ENCODE data around the gene PKIB. TPM values are rescaled to one million over a fixed set of nuclear protein-coding genes. Genes with fewer than 3 reads are reported as not detected.

PKIB gene
- total RNA-seq, 1 experiment from 2014 or later = 62.9 TPM

GRCh38 chr6:122717350-122717749, 107.1 kb downstream of the PKIB start:
- no peaks in the 10 kb centered on the region for H3K27me3 ChIP-seq (ENCODE audit: control insufficient read depth, insufficient read depth, low read length)
- H3K4me3 ChIP-seq (ENCODE audit: insufficient read depth, low read depth, low read length) = no peak overlapping the region
- no peak for DNase-seq
- H3K36me3 ChIP-seq (replicated peaks; ENCODE audit: control insufficient read depth, insufficient read depth, low read length) = no peaks in the 10 kb centered on the region

GRCh38 chr6:122718616-122719015, 108.4 kb downstream of the PKIB start:
- no peak overlapping the region for H3K4me3 ChIP-seq (ENCODE audit: insufficient read depth, low read depth, low read length)
- no peaks in the 10 kb centered on the region for H3K36me3 ChIP-seq (replicated peaks; ENCODE audit: control insufficient read depth, insufficient read depth, low read length)
- DNase-seq = no peak
- no peaks in the 10 kb centered on the region for H3K27me3 ChIP-seq (ENCODE audit: control insufficient read depth, insufficient read depth, low read length)

GRCh38 chr6:122719176-122719575, 109.0 kb downstream of the PKIB start:
- no peaks in the 10 kb centered on the region for H3K36me3 ChIP-seq (replicated peaks; ENCODE audit: control insufficient read depth, insufficient read depth, low read length)
- no peak overlapping the region for H3K4me3 ChIP-seq (ENCODE audit: insufficient read depth, low read depth, low read length)

GRCh38 chr6:122722746-122723145, 112.5 kb downstream of the PKIB start:
- no peaks in the 10 kb centered on the region for H3K36me3 ChIP-seq (replicated peaks; ENCODE audit: control insufficient read depth, insufficient read depth, low read length)
- no peaks in the 10 kb centered on the region for H3K27me3 ChIP-seq (ENCODE audit: control insufficient read depth, insufficient read depth, low read length)
- DNase-seq = no peak
- no peak overlapping the region for H3K4me3 ChIP-seq (ENCODE audit: insufficient read depth, low read depth, low read length)

More at GRCh38 chr6:122719176-122719575, 109.0 kb downstream of the PKIB start:
- DNase-seq = no peak
- no peaks in the 10 kb centered on the region for H3K27me3 ChIP-seq (ENCODE audit: control insufficient read depth, insufficient read depth, low read length)

- Histone ChIP-seq H3K4me3 (ENCODE audit: insufficient read depth, low read depth, low read length) (no peak overlapping the region), H3K27me3 (ENCODE audit: control insufficient read depth, insufficient read depth, low read length) (no peaks in the 10 kb centered on the region), H3K36me3 (replicated peaks; ENCODE audit: control insufficient read depth, insufficient read depth, low read length) (no peaks in the 10 kb centered on the region)
- peak; percentile 3 for DNase-seq
These were observed 116.4 kb downstream of the PKIB start for GRCh38 chr6:122726649-122727048.

GRCh38 chr6:122727244-122727643, 117.0 kb downstream of the PKIB start:
- Histone ChIP-seq H3K27me3 (ENCODE audit: control insufficient read depth, insufficient read depth, low read length) (no peaks in the 10 kb centered on the region), H3K36me3 (replicated peaks; ENCODE audit: control insufficient read depth, insufficient read depth, low read length) (no peaks in the 10 kb centered on the region), H3K4me3 (ENCODE audit: insufficient read depth, low read depth, low read length) (no peak overlapping the region)
- no peak for DNase-seq

- 0 out of 2 replicates have a peak, but pooled peaks cover 2% of the 10 kb centered on the region for H3K27me3 ChIP-seq (ENCODE audit: control insufficient read depth, insufficient read depth, low read length)
- H3K36me3 ChIP-seq (replicated peaks; ENCODE audit: control insufficient read depth, insufficient read depth, low read length) = no peaks in the 10 kb centered on the region
- no peak for DNase-seq
- H3K4me3 ChIP-seq (ENCODE audit: insufficient read depth, low read depth, low read length) = no peak overlapping the region
These were observed 120.1 kb downstream of the PKIB start for GRCh38 chr6:122730334-122730733.

GRCh38 chr6:122730775-122731386, 120.7 kb downstream of the PKIB start:
- H3K4me3 ChIP-seq (ENCODE audit: insufficient read depth, low read depth, low read length) = no peak overlapping the region
- H3K27me3 ChIP-seq (ENCODE audit: control insufficient read depth, insufficient read depth, low read length) = 0 out of 2 replicates have a peak, but pooled peaks cover 2% of the 10 kb centered on the region
- no peak for DNase-seq
- H3K36me3 ChIP-seq (replicated peaks; ENCODE audit: control insufficient read depth, insufficient read depth, low read length) = no peaks in the 10 kb centered on the region

GRCh38 chr6:122733259-122733658, 123.1 kb downstream of the PKIB start:
- no peaks in the 10 kb centered on the region for H3K36me3 ChIP-seq (replicated peaks; ENCODE audit: control insufficient read depth, insufficient read depth, low read length)
- 0 out of 2 replicates have a peak, but pooled peaks cover 2% of the 10 kb centered on the region for H3K27me3 ChIP-seq (ENCODE audit: control insufficient read depth, insufficient read depth, low read length)
- H3K4me3 ChIP-seq (ENCODE audit: insufficient read depth, low read depth, low read length) = no peak overlapping the region
- DNase-seq = no peak

GRCh38 chr6:122734529-122735395, 124.6 kb downstream of the PKIB start:
- DNase-seq = no peak
- Histone ChIP-seq H3K4me3 (ENCODE audit: insufficient read depth, low read depth, low read length) (no peak overlapping the region), H3K27me3 (ENCODE audit: control insufficient read depth, insufficient read depth, low read length) (0 out of 2 replicates have a peak, but pooled peaks cover 2% of the 10 kb centered on the region), H3K36me3 (replicated peaks; ENCODE audit: control insufficient read depth, insufficient read depth, low read length) (no peaks in the 10 kb centered on the region)

GRCh38 chr6:122735582-122735981, 125.4 kb downstream of the PKIB start:
- H3K36me3 ChIP-seq (replicated peaks; ENCODE audit: control insufficient read depth, insufficient read depth, low read length) = no peaks in the 10 kb centered on the region
- no peak overlapping the region for H3K4me3 ChIP-seq (ENCODE audit: insufficient read depth, low read depth, low read length)
- 0 out of 2 replicates have a peak, but pooled peaks cover 2% of the 10 kb centered on the region for H3K27me3 ChIP-seq (ENCODE audit: control insufficient read depth, insufficient read depth, low read length)
- DNase-seq = no peak

GRCh38 chr6:122736163-122736562, 126.0 kb downstream of the PKIB start:
- DNase-seq = no peak
- 0 out of 2 replicates have a peak, but pooled peaks cover 2% of the 10 kb centered on the region for H3K27me3 ChIP-seq (ENCODE audit: control insufficient read depth, insufficient read depth, low read length)
- H3K4me3 ChIP-seq (ENCODE audit: insufficient read depth, low read depth, low read length) = no peak overlapping the region
- no peaks in the 10 kb centered on the region for H3K36me3 ChIP-seq (replicated peaks; ENCODE audit: control insufficient read depth, insufficient read depth, low read length)

- Histone ChIP-seq H3K27me3 (ENCODE audit: control insufficient read depth, insufficient read depth, low read length) (0 out of 2 replicates have a peak, but pooled peaks cover 2% of the 10 kb centered on the region), H3K36me3 (replicated peaks; ENCODE audit: control insufficient read depth, insufficient read depth, low read length) (no peaks in the 10 kb centered on the region), H3K4me3 (ENCODE audit: insufficient read depth, low read depth, low read length) (no peak overlapping the region)
- no peak for DNase-seq
These were observed 126.4 kb downstream of the PKIB start for GRCh38 chr6:122736616-122737015.

GRCh38 chr6:122740091-122740490, 129.9 kb downstream of the PKIB start:
- no peaks in the 10 kb centered on the region for H3K36me3 ChIP-seq (replicated peaks; ENCODE audit: control insufficient read depth, insufficient read depth, low read length)
- no peak for DNase-seq
- H3K4me3 ChIP-seq (ENCODE audit: insufficient read depth, low read depth, low read length) = no peak overlapping the region
- H3K27me3 ChIP-seq (ENCODE audit: control insufficient read depth, insufficient read depth, low read length) = no peaks in the 10 kb centered on the region

- Histone ChIP-seq H3K27me3 (ENCODE audit: control insufficient read depth, insufficient read depth, low read length) (no peaks in the 10 kb centered on the region; the same call in 1 of the 2 replicates), H3K36me3 (replicated peaks; ENCODE audit: control insufficient read depth, insufficient read depth, low read length) (no peaks in the 10 kb centered on the region)
- DNase-seq = no peak
These were observed 130.7 kb downstream of the PKIB start for GRCh38 chr6:122740936-122741335.

More at GRCh38 chr6:122740936-122741335, 130.7 kb downstream of the PKIB start:
- no peak overlapping the region for H3K4me3 ChIP-seq (ENCODE audit: insufficient read depth, low read depth, low read length)

All from H7 (cell line).